ENCODE data around the gene DNAH5.

- TF ChIP-seq CTCF (IDR thresholded peaks at IDR 0.05) (no peak), POLR2A (IDR thresholded peaks at IDR 0.05) (no peak)
Observed at GRCh38 chr5:13917061-13917460, 27.4 kb downstream of the DNAH5 start.
